ENCODE data around the gene PCNA.

The PCNA gene

GRCh38 chr20:5141615-5142014 lies 21.9 kb upstream of the PCNA start:
- no peaks in the 10 kb centered on the region for H3K9me3 ChIP-seq (ENCODE audit: insufficient read depth, low read length)
- H3K4me2 ChIP-seq (ENCODE audit: low read depth, low read length, poor library complexity, severe bottlenecking) = no peak overlapping the region
- no peak for TF ChIP-seq CTCF (IDR thresholded peaks at IDR 0.05; ENCODE audit: insufficient read depth, low read length, poor library complexity, severe bottlenecking)
- no peak for TF ChIP-seq EZH2phosphoT487 (conservative IDR thresholded peaks at IDR 0.05; ENCODE audit: low read length)
- no peaks in the 10 kb centered on the region for H3K27me3 ChIP-seq (ENCODE audit: low read length)
- H3K36me3 ChIP-seq (ENCODE audit: low read length) = no peaks in the 10 kb centered on the region
- H2AFZ ChIP-seq (ENCODE audit: low read depth, low read length, severe bottlenecking) = no peak overlapping the region
- no peaks in the 10 kb centered on the region for H3K9me2 ChIP-seq (replicated peaks; ENCODE audit: insufficient read depth, low read length)
- H4K20me1 ChIP-seq (ENCODE audit: low read depth, low read length) = peaks cover 14% of the 10 kb centered on the region; the same call in 1 of the 2 replicates
- H3F3A ChIP-seq (ENCODE audit: insufficient read depth) = no peaks in the 10 kb centered on the region
- H3K4me3 ChIP-seq (ENCODE audit: insufficient read depth, low read length, poor library complexity, severe bottlenecking) = no peak overlapping the region
- H3K9ac ChIP-seq (ENCODE audit: low read length) = no peak overlapping the region
- peaks cover 86% of the 10 kb centered on the region for H3K79me2 ChIP-seq (ENCODE audit: insufficient read depth, low read length)
- no peak overlapping the region for H3K27ac ChIP-seq (ENCODE audit: low read depth, low read length)

GRCh38 chr20:5140195-5140594 lies 20.4 kb upstream of the PCNA start:
- Histone ChIP-seq H3K36me3 (ENCODE audit: low read length) (no peaks in the 10 kb centered on the region), H3K4me3 (ENCODE audit: insufficient read depth, low read length, poor library complexity, severe bottlenecking) (no peak overlapping the region), H2AFZ (ENCODE audit: low read depth, low read length, severe bottlenecking) (no peak overlapping the region), H3K27ac (ENCODE audit: low read depth, low read length) (no peak overlapping the region), H3K79me2 (ENCODE audit: insufficient read depth, low read length) (peaks cover 86% of the 10 kb centered on the region), H3K9me3 (ENCODE audit: insufficient read depth, low read length) (no peaks in the 10 kb centered on the region), H4K20me1 (ENCODE audit: low read depth, low read length) (peaks cover 14% of the 10 kb centered on the region; the same call in 1 of the 2 replicates), H3F3A (ENCODE audit: insufficient read depth) (no peaks in the 10 kb centered on the region), H3K27me3 (ENCODE audit: low read length) (no peaks in the 10 kb centered on the region), H3K4me2 (ENCODE audit: low read depth, low read length, poor library complexity, severe bottlenecking) (no peak overlapping the region), H3K9ac (ENCODE audit: low read length) (no peak overlapping the region), H3K9me2 (replicated peaks; ENCODE audit: insufficient read depth, low read length) (no peaks in the 10 kb centered on the region)
- TF ChIP-seq EZH2phosphoT487 (conservative IDR thresholded peaks at IDR 0.05; ENCODE audit: low read length) = no peak
- TF ChIP-seq CTCF (IDR thresholded peaks at IDR 0.05; ENCODE audit: insufficient read depth, low read length, poor library complexity, severe bottlenecking) = no peak

- Histone ChIP-seq H3F3A (ENCODE audit: insufficient read depth) (no peaks in the 10 kb centered on the region), H3K36me3 (ENCODE audit: low read length) (no peaks in the 10 kb centered on the region), H3K79me2 (ENCODE audit: insufficient read depth, low read length) (peaks cover 88% of the 10 kb centered on the region), H3K27me3 (ENCODE audit: low read length) (no peaks in the 10 kb centered on the region), H3K27ac (ENCODE audit: low read depth, low read length) (no peak overlapping the region), H3K9ac (ENCODE audit: low read length) (no peak overlapping the region), H4K20me1 (ENCODE audit: low read depth, low read length) (peaks cover 6% of the 10 kb centered on the region; the same call in 1 of the 2 replicates), H3K4me2 (ENCODE audit: low read depth, low read length, poor library complexity, severe bottlenecking) (no peak overlapping the region), H3K4me3 (ENCODE audit: insufficient read depth, low read length, poor library complexity, severe bottlenecking) (no peak overlapping the region), H3K9me2 (replicated peaks; ENCODE audit: insufficient read depth, low read length) (no peaks in the 10 kb centered on the region), H3K9me3 (ENCODE audit: insufficient read depth, low read length) (no peaks in the 10 kb centered on the region), H2AFZ (ENCODE audit: low read depth, low read length, severe bottlenecking) (no peak overlapping the region)
- TF ChIP-seq CTCF (IDR thresholded peaks at IDR 0.05; ENCODE audit: insufficient read depth, low read length, poor library complexity, severe bottlenecking) (no peak), EZH2phosphoT487 (conservative IDR thresholded peaks at IDR 0.05; ENCODE audit: low read length) (no peak)
These were observed 16.3 kb upstream of the PCNA start for GRCh38 chr20:5136096-5136495.
